Measurements from ENCODE around the gene LYST. TPM values are rescaled to one million over a fixed set of nuclear protein-coding genes. Genes with fewer than 3 reads are reported as not detected.

The LYST gene
- total RNA-seq, 2 experiments from 2014 or later: 63.8 to 76.2 TPM

GRCh38 chr1:235614442-235614954, 252.2 kb downstream of the LYST start:
- Mint-ChIP-seq H3K9me3 (no peaks in the 10 kb centered on the region), H3K4me1 (no peaks in the 10 kb centered on the region), H3K27me3 (no peaks in the 10 kb centered on the region), H3K36me3 (no peaks in the 10 kb centered on the region), H3K4me3 (no peak overlapping the region), H3K27ac (no peak overlapping the region)
- no peak for DNase-seq

GRCh38 chr1:235613602-235614001, 253.1 kb downstream of the LYST start:
- H3K36me3 Mint-ChIP-seq: no peaks in the 10 kb centered on the region
- no peak for DNase-seq
- H3K4me1 Mint-ChIP-seq: no peaks in the 10 kb centered on the region
- no peaks in the 10 kb centered on the region for H3K9me3 Mint-ChIP-seq
- no peak overlapping the region for H3K27ac Mint-ChIP-seq
- no peak overlapping the region for H3K4me3 Mint-ChIP-seq
- H3K27me3 Mint-ChIP-seq: no peaks in the 10 kb centered on the region

- no peak overlapping the region for H3K27ac Mint-ChIP-seq
- no peaks in the 10 kb centered on the region for H3K36me3 Mint-ChIP-seq
- H3K4me1 Mint-ChIP-seq: no peaks in the 10 kb centered on the region
- no peak overlapping the region for H3K4me3 Mint-ChIP-seq
- no peak for DNase-seq
- no peaks in the 10 kb centered on the region for H3K9me3 Mint-ChIP-seq
- H3K27me3 Mint-ChIP-seq: no peaks in the 10 kb centered on the region
Observed at GRCh38 chr1:235612761-235613160, 253.9 kb downstream of the LYST start.

Other genes with a start within 250 kb of the LYST start
- gene GNG4, start 217.1 kb downstream of the LYST start, total RNA-seq: 1 to 10 TPM; 1.4 to 1.9 TPM
- under 1 TPM; 0.08 to 0.10 TPM for gene NID1, start 198.2 kb upstream of the LYST start, total RNA-seq